Measurements from ENCODE around the gene NUDT17. TPM values are rescaled to one million over a fixed set of nuclear protein-coding genes. Genes with fewer than 3 reads are reported as not detected.
A peak's percentile ranks its signal among the peaks of the same experiment; 100 is the strongest.

The NUDT17 gene
- total and polyA plus RNA-seq, 3 donors from 2014 or later, result 9.5 to 13.1 (median 9.5) TPM

GRCh38 chr1:145877923-145878486 is 32.6 kb downstream of the NUDT17 start:
- 86 to 88% methylated on average over 7 of the region's 7 CpGs for WGBS, 2 donors
- no peak overlapping the region for H3K4me3 ChIP-seq
- no peak for TF ChIP-seq POLR2A (IDR thresholded peaks at IDR 0.05)
- TF ChIP-seq CTCF (IDR thresholded peaks at IDR 0.05), result no peak
- H3K4me1 ChIP-seq, result peaks cover 2% of the 10 kb centered on the region
- H3K36me3 ChIP-seq (ENCODE audit: low read depth, missing control alignments), result no peaks in the 10 kb centered on the region
- intact Hi-C loops (cut with DNase I; ENCODE audit: low total_unique reads), result no loop called here
- H3K27me3 ChIP-seq, result no peaks in the 10 kb centered on the region
- H3K9me3 ChIP-seq, result no peaks in the 10 kb centered on the region
- no peak overlapping the region for H3K27ac ChIP-seq
- DNase-seq, result no peak

- TF ChIP-seq POLR2A (IDR thresholded peaks at IDR 0.05) (no peak), CTCF (IDR thresholded peaks at IDR 0.05) (no peak)
- no peak overlapping the region for H3K27ac ChIP-seq
- no peaks in the 10 kb centered on the region for H3K4me1 ChIP-seq
- intact Hi-C loops (cut with DNase I; ENCODE audit: low total_unique reads), result no loop called here
- 81 to 88% methylated on average over 2 of the region's 2 CpGs for WGBS, 2 donors
- no peak overlapping the region for H3K4me3 ChIP-seq
- no peaks in the 10 kb centered on the region for H3K27me3 ChIP-seq
- H3K36me3 ChIP-seq (ENCODE audit: low read depth, missing control alignments), result no peaks in the 10 kb centered on the region
- H3K9me3 ChIP-seq, result no peaks in the 10 kb centered on the region
- DNase-seq, result no peak
Observed at GRCh38 chr1:145878724-145879123, 33.3 kb downstream of the NUDT17 start.

GRCh38 chr1:145879775-145880174 is 34.3 kb downstream of the NUDT17 start:
- Histone ChIP-seq H3K4me1 (peaks cover 1% of the 10 kb centered on the region), H3K27ac (no peak overlapping the region), H3K4me3 (no peak overlapping the region), H3K36me3 (ENCODE audit: low read depth, missing control alignments) (no peaks in the 10 kb centered on the region), H3K27me3 (no peaks in the 10 kb centered on the region), H3K9me3 (no peaks in the 10 kb centered on the region)
- WGBS, 2 donors, result 72 to 79% methylated on average over 5 of the region's 5 CpGs
- intact Hi-C loops (cut with DNase I; ENCODE audit: low total_unique reads), result no loop called here
- TF ChIP-seq CTCF (IDR thresholded peaks at IDR 0.05) (no peak), POLR2A (IDR thresholded peaks at IDR 0.05) (no peak)
- no peak for DNase-seq

- intact Hi-C loops (cut with DNase I; ENCODE audit: low total_unique reads), result no loop called here
- Histone ChIP-seq H3K9me3 (no peaks in the 10 kb centered on the region), H3K36me3 (ENCODE audit: low read depth, missing control alignments) (no peaks in the 10 kb centered on the region), H3K4me1 (peaks cover 10% of the 10 kb centered on the region), H3K27ac (no peak overlapping the region), H3K27me3 (no peaks in the 10 kb centered on the region), H3K4me3 (no peak overlapping the region)
- WGBS, 2 donors, result 73 to 74% methylated on average over 1 of the region's 1 CpG
- no peak for DNase-seq
- no peak for TF ChIP-seq CTCF (IDR thresholded peaks at IDR 0.05)
- TF ChIP-seq POLR2A (IDR thresholded peaks at IDR 0.05), result no peak
Observed at GRCh38 chr1:145884675-145885074, 39.2 kb downstream of the NUDT17 start.

- WGBS, 2 donors, result 2 to 3% methylated on average over 10 to 28 of the region's 36 CpGs
Observed at GRCh38 chr1:145885738-145886287, 40.4 kb downstream of the NUDT17 start, which contains the start of gene ANKRD35. TSS of gene ANKRD35 (minus strand) at chr1:145885866. CDS start at chr1:145885758, 108 bp downstream.

More at GRCh38 chr1:145885738-145886287, 40.4 kb downstream of the NUDT17 start, which contains the start of gene ANKRD35:
- no peak for TF ChIP-seq CTCF (IDR thresholded peaks at IDR 0.05)
- TF ChIP-seq POLR2A (IDR thresholded peaks at IDR 0.05), result no peak
- peak; percentile 89 for DNase-seq
- H3K36me3 ChIP-seq (ENCODE audit: low read depth, missing control alignments), result no peaks in the 10 kb centered on the region
- peak within 1 kb of the TSS; percentile 55 to 69 for H3K4me3 ChIP-seq
- intact Hi-C loops (cut with DNase I; ENCODE audit: low total_unique reads), result no loop called here
- H3K27ac ChIP-seq, result peak within 1 kb of the TSS; percentile 24 to 39
- H3K4me1 ChIP-seq, result peaks cover 10% of the 10 kb centered on the region
- H3K27me3 ChIP-seq, result no peaks in the 10 kb centered on the region
- no peaks in the 10 kb centered on the region for H3K9me3 ChIP-seq

Measured in testis (tissue), 3 donors.